ENCODE measurements around the gene TMEM258. TPM values are rescaled to one million over a fixed set of nuclear protein-coding genes. Genes with fewer than 3 reads are reported as not detected.

Gene TMEM258
- total and polyA plus RNA-seq, 9 of the 15 experiments (the other 6 are each of a cell fraction or from before 2014, with no cell fraction given), result 97.2 to 856 (median 231) TPM

DNA sequence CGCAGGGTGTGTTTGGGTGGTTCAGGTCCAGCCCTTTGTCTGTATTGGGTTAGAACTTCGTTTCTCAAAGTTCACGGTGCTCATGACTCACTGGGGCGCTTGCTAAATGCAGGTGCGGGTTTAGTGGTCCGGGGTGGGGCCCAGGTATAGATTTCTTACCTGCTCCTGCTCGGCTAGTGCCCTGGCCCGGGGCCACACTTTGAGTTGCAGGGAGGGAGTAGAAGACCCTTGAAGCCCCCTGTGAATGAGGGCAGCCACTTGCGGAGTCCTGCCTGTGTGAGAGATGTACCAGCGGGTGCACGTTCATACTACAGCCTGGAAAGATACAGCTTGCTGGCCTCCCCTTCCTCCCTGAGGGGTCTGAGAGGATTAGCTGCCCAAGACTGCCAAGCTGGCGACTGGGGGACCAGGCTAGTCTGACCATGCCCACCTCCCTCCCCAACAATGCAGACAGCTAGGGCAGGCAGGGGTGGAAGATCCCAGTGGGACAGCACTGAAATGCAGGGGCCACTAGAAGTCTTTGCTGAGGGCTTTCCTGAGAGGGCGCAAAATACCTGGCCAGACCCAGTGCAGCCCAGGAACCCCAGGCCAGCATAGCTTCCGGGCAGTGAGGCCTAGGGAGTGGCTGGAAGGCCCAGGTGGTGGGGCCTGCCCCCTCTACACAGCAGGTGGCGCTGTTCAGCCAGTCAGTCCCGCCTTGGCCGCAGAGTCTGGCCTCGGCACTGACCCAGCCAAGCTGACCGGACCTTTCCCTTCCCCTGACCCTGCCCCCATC is 45.0 kb downstream of the TMEM258 start (continued):
- TF ChIP-seq, protein P1, sequence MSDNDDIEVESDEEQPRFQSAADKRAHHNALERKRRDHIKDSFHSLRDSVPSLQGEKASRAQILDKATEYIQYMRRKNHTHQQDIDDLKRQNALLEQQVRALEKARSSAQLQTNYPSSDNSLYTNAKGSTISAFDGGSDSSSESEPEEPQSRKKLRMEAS (CRISPR knock-in tag; IDR thresholded peaks at IDR 0.05), result no peak; the same call in 1 of the 2 replicates
- TF ChIP-seq EP300 (IDR thresholded peaks at IDR 0.05; ENCODE audit: low read length) (no peak), RBM22 (IDR thresholded peaks at IDR 0.05; ENCODE audit: low read depth, low read length, poor library complexity, severe bottlenecking) (no peak), SAFB2 (IDR thresholded peaks at IDR 0.05; ENCODE audit: borderline replicate concordance, low read depth, low read length, severe bottlenecking) (no peak), CBX5 (IDR thresholded peaks at IDR 0.05; ENCODE audit: borderline replicate concordance, low read depth) (no peak), TEAD4 (IDR thresholded peaks at IDR 0.05; ENCODE audit: low read length) (no peak), TEAD4 (CRISPR knock-in tag; IDR thresholded peaks at IDR 0.05; ENCODE audit: borderline replicate concordance) (no peak), E2F3 (CRISPR knock-in tag; IDR thresholded peaks at IDR 0.05) (no peak), ELF4 (CRISPR knock-in tag; IDR thresholded peaks at IDR 0.05) (no peak), PHF21A (IDR thresholded peaks at IDR 0.05; ENCODE audit: borderline replicate concordance, low read depth) (no peak), RAD51 (IDR thresholded peaks at IDR 0.05; ENCODE audit: borderline replicate concordance, low read depth) (no peak), ZNF324 (CRISPR knock-in tag; IDR thresholded peaks at IDR 0.05) (no peak), FOXA1 (IDR thresholded peaks at IDR 0.05; ENCODE audit: borderline replicate concordance) (no peak), CBFB (CRISPR knock-in tag; IDR thresholded peaks at IDR 0.05) (no peak), ARHGAP35 (IDR thresholded peaks at IDR 0.05; ENCODE audit: partially characterized antibody) (no peak)
- TF ChIP-seq, protein P2, sequence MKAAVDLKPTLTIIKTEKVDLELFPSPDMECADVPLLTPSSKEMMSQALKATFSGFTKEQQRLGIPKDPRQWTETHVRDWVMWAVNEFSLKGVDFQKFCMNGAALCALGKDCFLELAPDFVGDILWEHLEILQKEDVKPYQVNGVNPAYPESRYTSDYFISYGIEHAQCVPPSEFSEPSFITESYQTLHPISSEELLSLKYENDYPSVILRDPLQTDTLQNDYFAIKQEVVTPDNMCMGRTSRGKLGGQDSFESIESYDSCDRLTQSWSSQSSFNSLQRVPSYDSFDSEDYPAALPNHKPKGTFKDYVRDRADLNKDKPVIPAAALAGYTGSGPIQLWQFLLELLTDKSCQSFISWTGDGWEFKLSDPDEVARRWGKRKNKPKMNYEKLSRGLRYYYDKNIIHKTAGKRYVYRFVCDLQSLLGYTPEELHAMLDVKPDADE (conservative IDR thresholded peaks at IDR 0.05; ENCODE audit: control insufficient read depth, low read depth, low read length), result no peak
- TF ChIP-seq, protein P3, sequence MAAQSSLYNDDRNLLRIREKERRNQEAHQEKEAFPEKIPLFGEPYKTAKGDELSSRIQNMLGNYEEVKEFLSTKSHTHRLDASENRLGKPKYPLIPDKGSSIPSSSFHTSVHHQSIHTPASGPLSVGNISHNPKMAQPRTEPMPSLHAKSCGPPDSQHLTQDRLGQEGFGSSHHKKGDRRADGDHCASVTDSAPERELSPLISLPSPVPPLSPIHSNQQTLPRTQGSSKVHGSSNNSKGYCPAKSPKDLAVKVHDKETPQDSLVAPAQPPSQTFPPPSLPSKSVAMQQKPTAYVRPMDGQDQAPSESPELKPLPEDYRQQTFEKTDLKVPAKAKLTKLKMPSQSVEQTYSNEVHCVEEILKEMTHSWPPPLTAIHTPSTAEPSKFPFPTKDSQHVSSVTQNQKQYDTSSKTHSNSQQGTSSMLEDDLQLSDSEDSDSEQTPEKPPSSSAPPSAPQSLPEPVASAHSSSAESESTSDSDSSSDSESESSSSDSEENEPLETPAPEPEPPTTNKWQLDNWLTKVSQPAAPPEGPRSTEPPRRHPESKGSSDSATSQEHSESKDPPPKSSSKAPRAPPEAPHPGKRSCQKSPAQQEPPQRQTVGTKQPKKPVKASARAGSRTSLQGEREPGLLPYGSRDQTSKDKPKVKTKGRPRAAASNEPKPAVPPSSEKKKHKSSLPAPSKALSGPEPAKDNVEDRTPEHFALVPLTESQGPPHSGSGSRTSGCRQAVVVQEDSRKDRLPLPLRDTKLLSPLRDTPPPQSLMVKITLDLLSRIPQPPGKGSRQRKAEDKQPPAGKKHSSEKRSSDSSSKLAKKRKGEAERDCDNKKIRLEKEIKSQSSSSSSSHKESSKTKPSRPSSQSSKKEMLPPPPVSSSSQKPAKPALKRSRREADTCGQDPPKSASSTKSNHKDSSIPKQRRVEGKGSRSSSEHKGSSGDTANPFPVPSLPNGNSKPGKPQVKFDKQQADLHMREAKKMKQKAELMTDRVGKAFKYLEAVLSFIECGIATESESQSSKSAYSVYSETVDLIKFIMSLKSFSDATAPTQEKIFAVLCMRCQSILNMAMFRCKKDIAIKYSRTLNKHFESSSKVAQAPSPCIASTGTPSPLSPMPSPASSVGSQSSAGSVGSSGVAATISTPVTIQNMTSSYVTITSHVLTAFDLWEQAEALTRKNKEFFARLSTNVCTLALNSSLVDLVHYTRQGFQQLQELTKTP (IDR thresholded peaks at IDR 0.05; ENCODE audit: low read depth in 1 of 2, partially characterized antibody in 2 of 2), result no peak
- TF ChIP-seq, protein P4, sequence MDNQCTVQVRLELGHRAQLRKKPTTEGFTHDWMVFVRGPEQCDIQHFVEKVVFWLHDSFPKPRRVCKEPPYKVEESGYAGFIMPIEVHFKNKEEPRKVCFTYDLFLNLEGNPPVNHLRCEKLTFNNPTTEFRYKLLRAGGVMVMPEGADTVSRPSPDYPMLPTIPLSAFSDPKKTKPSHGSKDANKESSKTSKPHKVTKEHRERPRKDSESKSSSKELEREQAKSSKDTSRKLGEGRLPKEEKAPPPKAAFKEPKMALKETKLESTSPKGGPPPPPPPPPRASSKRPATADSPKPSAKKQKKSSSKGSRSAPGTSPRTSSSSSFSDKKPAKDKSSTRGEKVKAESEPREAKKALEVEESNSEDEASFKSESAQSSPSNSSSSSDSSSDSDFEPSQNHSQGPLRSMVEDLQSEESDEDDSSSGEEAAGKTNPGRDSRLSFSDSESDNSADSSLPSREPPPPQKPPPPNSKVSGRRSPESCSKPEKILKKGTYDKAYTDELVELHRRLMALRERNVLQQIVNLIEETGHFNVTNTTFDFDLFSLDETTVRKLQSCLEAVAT (IDR thresholded peaks at IDR 0.05), result no peak
- TF ChIP-seq, protein P5, sequence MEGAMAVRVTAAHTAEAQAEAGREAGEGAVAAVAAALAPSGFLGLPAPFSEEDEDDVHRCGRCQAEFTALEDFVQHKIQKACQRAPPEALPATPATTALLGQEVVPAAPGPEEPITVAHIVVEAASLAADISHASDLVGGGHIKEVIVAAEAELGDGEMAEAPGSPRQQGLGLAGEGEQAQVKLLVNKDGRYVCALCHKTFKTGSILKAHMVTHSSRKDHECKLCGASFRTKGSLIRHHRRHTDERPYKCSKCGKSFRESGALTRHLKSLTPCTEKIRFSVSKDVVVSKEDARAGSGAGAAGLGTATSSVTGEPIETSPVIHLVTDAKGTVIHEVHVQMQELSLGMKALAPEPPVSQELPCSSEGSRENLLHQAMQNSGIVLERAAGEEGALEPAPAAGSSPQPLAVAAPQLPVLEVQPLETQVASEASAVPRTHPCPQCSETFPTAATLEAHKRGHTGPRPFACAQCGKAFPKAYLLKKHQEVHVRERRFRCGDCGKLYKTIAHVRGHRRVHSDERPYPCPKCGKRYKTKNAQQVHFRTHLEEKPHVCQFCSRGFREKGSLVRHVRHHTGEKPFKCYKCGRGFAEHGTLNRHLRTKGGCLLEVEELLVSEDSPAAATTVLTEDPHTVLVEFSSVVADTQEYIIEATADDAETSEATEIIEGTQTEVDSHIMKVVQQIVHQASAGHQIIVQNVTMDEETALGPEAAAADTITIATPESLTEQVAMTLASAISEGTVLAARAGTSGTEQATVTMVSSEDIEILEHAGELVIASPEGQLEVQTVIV (CRISPR knock-in tag; IDR thresholded peaks at IDR 0.05; ENCODE audit: borderline replicate concordance), result no peak

Data from K562 (cell line).